ENCODE results near the gene RASSF5. TPM values are rescaled to one million over a fixed set of nuclear protein-coding genes. Genes with fewer than 3 reads are reported as not detected.

The RASSF5 gene
- polyA plus RNA-seq, 1 of the 3 experiments (the other 2 are of a cell fraction): 2.2 TPM

DNA sequence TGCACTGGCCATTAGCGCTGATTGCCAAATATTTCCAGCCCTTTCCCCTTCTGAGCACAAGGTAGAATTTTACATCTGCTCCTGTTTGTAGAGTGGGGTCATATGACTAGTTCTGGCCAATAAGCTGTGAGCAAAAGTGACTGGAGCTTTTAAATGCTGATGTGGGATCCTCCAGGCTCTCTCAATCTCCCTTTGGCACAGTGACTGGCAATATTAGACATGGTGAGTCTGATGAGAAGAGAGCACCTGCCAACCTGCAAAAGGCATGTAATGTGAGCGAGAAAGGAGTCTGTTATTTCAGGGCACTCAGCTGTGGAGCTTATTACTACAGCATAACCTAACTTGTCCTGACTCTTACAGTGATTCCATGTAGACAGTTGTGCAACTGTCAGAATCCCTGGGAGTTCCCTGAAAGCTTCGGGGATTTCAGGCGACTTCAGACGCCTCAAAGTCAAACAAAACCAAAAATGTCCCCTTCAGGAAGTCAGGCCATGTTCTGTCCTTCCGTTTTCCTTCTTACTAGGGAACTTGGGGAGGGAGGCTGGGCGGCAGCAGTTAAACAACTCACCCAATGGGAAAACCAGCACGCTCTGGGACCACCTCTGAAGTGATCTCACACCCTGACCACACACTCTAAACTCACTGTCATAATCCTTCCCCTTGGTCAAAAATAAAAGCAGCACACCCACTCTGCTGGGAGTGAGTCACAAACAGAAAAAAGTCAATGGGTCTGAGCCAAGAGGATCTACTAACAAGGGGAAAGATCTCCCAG lies 3.6 kb upstream of the RASSF5 start (continued):
- TF ChIP-seq EZH2phosphoT487 (IDR thresholded peaks at IDR 0.05; ENCODE audit: borderline replicate concordance, low read depth) (no peak), MXI1 (IDR thresholded peaks at IDR 0.05; ENCODE audit: low read depth, low read length) (no peak), RCOR1 (IDR thresholded peaks at IDR 0.05; ENCODE audit: low read length) (no peak), EP300 (IDR thresholded peaks at IDR 0.05; ENCODE audit: borderline replicate concordance in 1 of 2, low read depth in 1 of 2, low read length in 1 of 2) (peak in 1 of 2 experiments; percentile 63; a peak in 2 of 4 replicates), SIN3A (IDR thresholded peaks at IDR 0.05; ENCODE audit: borderline replicate concordance, low read depth, low read length) (no peak), RAD21 (IDR thresholded peaks at IDR 0.05; ENCODE audit: low read length) (no peak), ELF1 (IDR thresholded peaks at IDR 0.05) (peak; percentile 24), RXRA (IDR thresholded peaks at IDR 0.05; ENCODE audit: borderline replicate concordance, low read depth) (peak; percentile 71; the same call in 1 of the 2 replicates), TAF1 (IDR thresholded peaks at IDR 0.05; ENCODE audit: borderline replicate concordance, low read depth, low read length) (no peak), FOSL2 (IDR thresholded peaks at IDR 0.05; ENCODE audit: borderline replicate concordance, low read depth) (peak; percentile 93), NRF1 (IDR thresholded peaks at IDR 0.05; ENCODE audit: low read depth, low read length) (no peak), GATA2 (CRISPR knock-in tag; IDR thresholded peaks at IDR 0.05) (no peak), MEF2A (IDR thresholded peaks at IDR 0.05; ENCODE audit: borderline replicate concordance, low read depth) (peak; percentile 67; the same call in 1 of the 2 replicates), SMC3 (IDR thresholded peaks at IDR 0.05; ENCODE audit: low read depth, low read length) (no peak), NFIC (IDR thresholded peaks at IDR 0.05; ENCODE audit: borderline replicate concordance) (peak; percentile 93), JUND (IDR thresholded peaks at IDR 0.05) (peak; percentile 93), FOXM1 (IDR thresholded peaks at IDR 0.05; ENCODE audit: low read depth) (no peak), GABPA (IDR thresholded peaks at IDR 0.05; ENCODE audit: low read depth) (peak; percentile 49; the same call in 1 of the 2 replicates), TEAD4 (IDR thresholded peaks at IDR 0.05; ENCODE audit: borderline replicate concordance, insufficient read depth) (peak; percentile 61; the same call in 1 of the 2 replicates)
- TF ChIP-seq, protein P1, sequence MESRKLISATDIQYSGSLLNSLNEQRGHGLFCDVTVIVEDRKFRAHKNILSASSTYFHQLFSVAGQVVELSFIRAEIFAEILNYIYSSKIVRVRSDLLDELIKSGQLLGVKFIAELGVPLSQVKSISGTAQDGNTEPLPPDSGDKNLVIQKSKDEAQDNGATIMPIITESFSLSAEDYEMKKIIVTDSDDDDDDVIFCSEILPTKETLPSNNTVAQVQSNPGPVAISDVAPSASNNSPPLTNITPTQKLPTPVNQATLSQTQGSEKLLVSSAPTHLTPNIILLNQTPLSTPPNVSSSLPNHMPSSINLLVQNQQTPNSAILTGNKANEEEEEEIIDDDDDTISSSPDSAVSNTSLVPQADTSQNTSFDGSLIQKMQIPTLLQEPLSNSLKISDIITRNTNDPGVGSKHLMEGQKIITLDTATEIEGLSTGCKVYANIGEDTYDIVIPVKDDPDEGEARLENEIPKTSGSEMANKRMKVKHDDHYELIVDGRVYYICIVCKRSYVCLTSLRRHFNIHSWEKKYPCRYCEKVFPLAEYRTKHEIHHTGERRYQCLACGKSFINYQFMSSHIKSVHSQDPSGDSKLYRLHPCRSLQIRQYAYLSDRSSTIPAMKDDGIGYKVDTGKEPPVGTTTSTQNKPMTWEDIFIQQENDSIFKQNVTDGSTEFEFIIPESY (IDR thresholded peaks at IDR 0.05; ENCODE audit: borderline replicate concordance, low read depth): peak; percentile 32; the same call in 1 of the 2 replicates
- TF ChIP-seq, protein P2, sequence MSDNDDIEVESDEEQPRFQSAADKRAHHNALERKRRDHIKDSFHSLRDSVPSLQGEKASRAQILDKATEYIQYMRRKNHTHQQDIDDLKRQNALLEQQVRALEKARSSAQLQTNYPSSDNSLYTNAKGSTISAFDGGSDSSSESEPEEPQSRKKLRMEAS (IDR thresholded peaks at IDR 0.05; ENCODE audit: low read depth): peak; percentile 65; the same call in 1 of the 2 replicates
- TF ChIP-seq, protein P3, sequence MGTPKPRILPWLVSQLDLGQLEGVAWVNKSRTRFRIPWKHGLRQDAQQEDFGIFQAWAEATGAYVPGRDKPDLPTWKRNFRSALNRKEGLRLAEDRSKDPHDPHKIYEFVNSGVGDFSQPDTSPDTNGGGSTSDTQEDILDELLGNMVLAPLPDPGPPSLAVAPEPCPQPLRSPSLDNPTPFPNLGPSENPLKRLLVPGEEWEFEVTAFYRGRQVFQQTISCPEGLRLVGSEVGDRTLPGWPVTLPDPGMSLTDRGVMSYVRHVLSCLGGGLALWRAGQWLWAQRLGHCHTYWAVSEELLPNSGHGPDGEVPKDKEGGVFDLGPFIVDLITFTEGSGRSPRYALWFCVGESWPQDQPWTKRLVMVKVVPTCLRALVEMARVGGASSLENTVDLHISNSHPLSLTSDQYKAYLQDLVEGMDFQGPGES (IDR thresholded peaks at IDR 0.05; ENCODE audit: low read depth, low read length): no peak
- TF ChIP-seq, protein P4, sequence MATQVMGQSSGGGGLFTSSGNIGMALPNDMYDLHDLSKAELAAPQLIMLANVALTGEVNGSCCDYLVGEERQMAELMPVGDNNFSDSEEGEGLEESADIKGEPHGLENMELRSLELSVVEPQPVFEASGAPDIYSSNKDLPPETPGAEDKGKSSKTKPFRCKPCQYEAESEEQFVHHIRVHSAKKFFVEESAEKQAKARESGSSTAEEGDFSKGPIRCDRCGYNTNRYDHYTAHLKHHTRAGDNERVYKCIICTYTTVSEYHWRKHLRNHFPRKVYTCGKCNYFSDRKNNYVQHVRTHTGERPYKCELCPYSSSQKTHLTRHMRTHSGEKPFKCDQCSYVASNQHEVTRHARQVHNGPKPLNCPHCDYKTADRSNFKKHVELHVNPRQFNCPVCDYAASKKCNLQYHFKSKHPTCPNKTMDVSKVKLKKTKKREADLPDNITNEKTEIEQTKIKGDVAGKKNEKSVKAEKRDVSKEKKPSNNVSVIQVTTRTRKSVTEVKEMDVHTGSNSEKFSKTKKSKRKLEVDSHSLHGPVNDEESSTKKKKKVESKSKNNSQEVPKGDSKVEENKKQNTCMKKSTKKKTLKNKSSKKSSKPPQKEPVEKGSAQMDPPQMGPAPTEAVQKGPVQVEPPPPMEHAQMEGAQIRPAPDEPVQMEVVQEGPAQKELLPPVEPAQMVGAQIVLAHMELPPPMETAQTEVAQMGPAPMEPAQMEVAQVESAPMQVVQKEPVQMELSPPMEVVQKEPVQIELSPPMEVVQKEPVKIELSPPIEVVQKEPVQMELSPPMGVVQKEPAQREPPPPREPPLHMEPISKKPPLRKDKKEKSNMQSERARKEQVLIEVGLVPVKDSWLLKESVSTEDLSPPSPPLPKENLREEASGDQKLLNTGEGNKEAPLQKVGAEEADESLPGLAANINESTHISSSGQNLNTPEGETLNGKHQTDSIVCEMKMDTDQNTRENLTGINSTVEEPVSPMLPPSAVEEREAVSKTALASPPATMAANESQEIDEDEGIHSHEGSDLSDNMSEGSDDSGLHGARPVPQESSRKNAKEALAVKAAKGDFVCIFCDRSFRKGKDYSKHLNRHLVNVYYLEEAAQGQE (IDR thresholded peaks at IDR 0.05; ENCODE audit: low read depth, low read length): no peak
- TF ChIP-seq, protein P5, sequence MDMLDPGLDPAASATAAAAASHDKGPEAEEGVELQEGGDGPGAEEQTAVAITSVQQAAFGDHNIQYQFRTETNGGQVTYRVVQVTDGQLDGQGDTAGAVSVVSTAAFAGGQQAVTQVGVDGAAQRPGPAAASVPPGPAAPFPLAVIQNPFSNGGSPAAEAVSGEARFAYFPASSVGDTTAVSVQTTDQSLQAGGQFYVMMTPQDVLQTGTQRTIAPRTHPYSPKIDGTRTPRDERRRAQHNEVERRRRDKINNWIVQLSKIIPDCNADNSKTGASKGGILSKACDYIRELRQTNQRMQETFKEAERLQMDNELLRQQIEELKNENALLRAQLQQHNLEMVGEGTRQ (IDR thresholded peaks at IDR 0.05; ENCODE audit: borderline replicate concordance, low read depth, low read length): no peak
